CD4-positive, alpha-beta T cell treated with Interleukin-15 for 4 hours (primary cell): ENCODE results near the gene UBXN2A.

Experiments used
- DNase-seq: peaks from one replicate; pipeline ENCODE4 v3.0.0-alpha.2; 2020; ENCODE audit warnings: low spot score

The UBXN2A gene

GRCh38 chr2:23939987-23940717 is at the start of gene UBXN2A:
Gene UBXN2A (plus strand): TSS chr2:23940463. CDS start chr2:23958315, 17,852 bp downstream.
- DNase-seq: peak; percentile 70

- DNase-seq: no peak
Observed at GRCh38 chr2:23900133-23900532, 40.1 kb upstream of the UBXN2A start.

- no peak for DNase-seq
Observed at GRCh38 chr2:23900541-23901322, 39.5 kb upstream of the UBXN2A start.

- no peak for DNase-seq
Observed at GRCh38 chr2:23901966-23902846, 38.1 kb upstream of the UBXN2A start.

GRCh38 chr2:23903034-23903433 is 37.2 kb upstream of the UBXN2A start:
- no peak for DNase-seq

GRCh38 chr2:23904215-23904614 is 36.0 kb upstream of the UBXN2A start:
- no peak for DNase-seq

GRCh38 chr2:23904692-23905091 is 35.6 kb upstream of the UBXN2A start:
- no peak for DNase-seq

DNA sequence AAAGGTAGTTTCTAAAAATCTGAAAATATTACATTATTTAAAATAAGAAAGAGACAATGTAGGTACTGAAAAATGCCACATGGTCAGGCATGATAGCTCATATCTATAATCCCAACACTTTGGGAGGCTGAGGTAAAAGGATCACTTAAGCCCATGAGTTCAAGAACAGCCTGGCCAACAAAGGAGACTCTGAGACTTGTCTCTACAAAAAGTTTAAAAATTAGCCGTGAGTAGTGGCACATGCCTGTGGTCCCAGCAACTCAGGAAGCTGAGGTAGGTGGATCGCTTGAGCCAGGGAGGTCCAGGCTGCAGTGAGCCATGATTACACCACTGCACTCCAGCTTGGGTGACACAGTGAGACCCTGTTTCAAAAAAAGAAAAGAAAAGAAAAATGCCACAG is 35.1 kb upstream of the UBXN2A start:
- no peak for DNase-seq

GRCh38 chr2:23912054-23912453 is 28.2 kb upstream of the UBXN2A start:
- DNase-seq: no peak

DNA sequence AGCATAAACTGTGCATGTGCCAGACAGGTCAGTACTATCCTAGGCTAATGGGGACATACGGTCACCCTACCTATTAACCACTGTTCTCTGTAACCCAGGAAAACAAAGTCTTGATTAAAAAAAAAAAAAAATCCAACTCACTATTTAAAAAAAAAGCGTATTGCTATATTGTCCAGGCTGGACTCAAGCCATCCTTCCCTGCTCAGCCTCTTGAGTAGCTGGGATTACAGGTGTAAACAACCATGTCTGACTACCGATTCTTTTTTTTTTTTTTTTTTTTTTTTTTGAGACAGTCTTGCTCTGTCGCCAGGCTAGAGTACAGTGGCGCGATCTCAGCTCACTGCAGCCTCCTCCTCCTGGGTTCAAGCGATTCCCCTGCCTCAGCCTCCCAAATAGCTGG is 24.9 kb upstream of the UBXN2A start:
- no peak for DNase-seq

GRCh38 chr2:23916727-23917405 is 23.4 kb upstream of the UBXN2A start:
- DNase-seq: no peak

DNA sequence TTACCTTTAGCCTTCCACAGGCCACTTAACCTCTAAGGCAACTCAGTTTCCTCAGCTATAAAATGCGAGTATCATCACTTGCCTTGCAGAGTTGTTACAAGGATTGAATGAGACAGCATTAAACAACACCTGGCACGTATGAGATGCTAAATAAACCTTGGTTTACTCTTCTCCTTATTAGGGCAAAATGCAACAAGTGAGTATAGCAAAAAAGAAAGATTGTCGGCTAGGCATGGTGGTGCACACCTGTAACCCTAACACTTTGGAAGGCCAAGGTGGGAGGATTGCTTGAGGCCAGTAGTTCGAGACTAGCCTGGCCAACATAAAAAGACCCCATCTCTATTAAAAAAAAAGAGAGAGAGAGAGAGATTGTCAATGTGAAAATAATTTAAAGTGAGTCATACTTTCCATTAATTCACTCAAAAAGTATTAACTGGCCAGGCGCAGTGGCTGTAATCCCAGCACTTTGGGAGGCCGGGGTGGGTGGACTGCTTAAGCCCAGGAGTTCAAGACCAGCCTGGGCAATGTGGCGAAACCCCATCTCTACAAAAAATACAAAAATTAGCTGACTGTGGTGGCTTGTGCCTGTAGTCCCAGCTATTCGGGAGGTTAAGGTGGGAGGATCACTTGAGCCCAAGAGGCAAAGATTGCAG is 21.3 kb upstream of the UBXN2A start:
- DNase-seq: no peak

- no peak for DNase-seq
Observed at GRCh38 chr2:23924589-23925359, 15.5 kb upstream of the UBXN2A start.

DNA sequence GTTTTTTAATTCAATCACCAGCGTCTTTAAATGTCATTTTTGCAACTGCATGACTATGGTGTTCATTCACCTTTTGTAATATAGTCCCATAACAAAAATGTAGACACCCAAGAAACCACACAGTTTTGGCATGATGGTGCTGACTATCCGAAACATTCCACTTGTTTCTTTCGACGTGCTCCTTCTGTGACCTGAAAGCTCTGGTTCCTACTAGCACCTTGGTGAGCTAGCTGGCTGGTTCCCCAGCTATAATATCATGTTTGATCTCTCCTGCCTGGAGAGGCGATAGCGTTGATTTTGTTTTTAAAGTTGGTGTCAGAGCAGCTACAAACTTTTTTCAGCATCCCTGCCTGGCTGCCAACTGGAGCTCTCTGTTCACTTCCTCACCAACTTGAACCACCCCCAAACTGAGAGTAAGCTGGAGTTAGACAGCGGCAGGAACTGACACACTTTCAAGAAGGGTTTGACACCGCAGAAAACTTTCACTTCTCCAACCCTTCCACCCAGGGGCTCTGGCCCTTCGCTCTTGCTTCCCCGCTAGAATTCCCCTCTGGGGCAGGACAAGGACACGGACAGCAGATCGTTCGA is 14.5 kb upstream of the UBXN2A start:
- DNase-seq: peak; percentile 69

DNA sequence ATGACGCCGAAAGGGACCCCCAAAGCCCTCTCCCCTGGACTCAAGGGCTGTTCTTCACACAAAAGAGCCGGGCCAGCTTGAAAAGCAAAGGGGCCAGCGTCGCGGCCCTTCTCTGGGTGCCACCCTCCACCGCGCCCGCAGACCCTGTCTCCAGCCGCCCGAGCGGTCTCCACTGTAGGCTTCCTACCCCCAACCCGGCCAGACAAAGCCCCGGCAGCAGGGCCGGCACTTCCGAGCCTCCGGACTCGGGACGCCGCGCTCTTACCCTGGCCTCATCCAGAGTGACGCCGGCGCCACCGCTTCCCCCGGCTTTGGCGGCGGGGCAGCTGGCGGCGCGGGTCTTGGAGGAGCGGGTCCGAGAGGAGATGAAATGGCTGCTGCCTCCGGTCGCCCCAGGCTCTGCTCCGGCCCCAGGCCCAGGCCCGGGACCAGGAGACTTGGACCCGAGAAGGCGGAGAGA is 13.9 kb upstream of the UBXN2A start:
- DNase-seq: no peak

- DNase-seq: peak; percentile 95
Observed at GRCh38 chr2:23926750-23927571, 13.3 kb upstream of the UBXN2A start, which contains the start of gene ATAD2B. Gene ATAD2B (minus strand): TSS chr2:23927123. CDS start chr2:23926770, 353 bp downstream.

GRCh38 chr2:23934259-23934658 is 6.0 kb upstream of the UBXN2A start:
- no peak for DNase-seq

GRCh38 chr2:23940718-23941620 is 706 bp downstream of the UBXN2A start:
- peak; percentile 30 for DNase-seq
